NCI-H345 treated with DMSO at 0.1 percent for 48 hours (cell line): ENCODE results near the gene SMURF2.

ENCODE experiments used
- DNase-seq: peaks from one replicate; lab custom pipeline; 2025; ENCODE audit not compliant: unreplicated experiment; lab: John Stamatoyannopoulos, UW

Gene SMURF2

GRCh38 chr17:64505340-64506200 is 156.5 kb downstream of the SMURF2 start:
- DNase-seq: peak; percentile 79

GRCh38 chr17:64504769-64505339 is 157.3 kb downstream of the SMURF2 start:
- DNase-seq: no peak

- DNase-seq: no peak
These were observed 158.0 kb downstream of the SMURF2 start for GRCh38 chr17:64503821-64504768.

- DNase-seq: no peak
These were observed 158.8 kb downstream of the SMURF2 start for GRCh38 chr17:64503341-64503740.

GRCh38 chr17:64502809-64503208 is 159.3 kb downstream of the SMURF2 start:
- DNase-seq: no peak

GRCh38 chr17:64502021-64502420 is 160.1 kb downstream of the SMURF2 start:
- no peak for DNase-seq

GRCh38 chr17:64500862-64501765 is 161.0 kb downstream of the SMURF2 start:
- DNase-seq: no peak

GRCh38 chr17:64500487-64500859 is 161.6 kb downstream of the SMURF2 start:
- DNase-seq: no peak

- no peak for DNase-seq
These were observed 162.2 kb downstream of the SMURF2 start for GRCh38 chr17:64499805-64500486.

- DNase-seq: no peak
These were observed 163.6 kb downstream of the SMURF2 start for GRCh38 chr17:64498308-64499203.

- DNase-seq: no peak
These were observed 164.5 kb downstream of the SMURF2 start for GRCh38 chr17:64497565-64498035.

GRCh38 chr17:64496786-64497564 is 165.1 kb downstream of the SMURF2 start, which contains the start of gene POLG2:
Gene POLG2, minus strand, starts transcription at chr17:64497054. Its CDS starts 86 bp downstream, at chr17:64496968.
- peak; percentile 78 for DNase-seq

GRCh38 chr17:64496348-64496785 is 165.7 kb downstream of the SMURF2 start:
- DNase-seq: no peak
